Kidney tubule cell (primary cell): ENCODE results near the gene GDA.

Source experiments
- DNase-seq: peaks from one replicate; pipeline ENCODE4 v3.0.0-alpha.2; 2018; ENCODE audit warnings: low spot score

Gene GDA

DNA sequence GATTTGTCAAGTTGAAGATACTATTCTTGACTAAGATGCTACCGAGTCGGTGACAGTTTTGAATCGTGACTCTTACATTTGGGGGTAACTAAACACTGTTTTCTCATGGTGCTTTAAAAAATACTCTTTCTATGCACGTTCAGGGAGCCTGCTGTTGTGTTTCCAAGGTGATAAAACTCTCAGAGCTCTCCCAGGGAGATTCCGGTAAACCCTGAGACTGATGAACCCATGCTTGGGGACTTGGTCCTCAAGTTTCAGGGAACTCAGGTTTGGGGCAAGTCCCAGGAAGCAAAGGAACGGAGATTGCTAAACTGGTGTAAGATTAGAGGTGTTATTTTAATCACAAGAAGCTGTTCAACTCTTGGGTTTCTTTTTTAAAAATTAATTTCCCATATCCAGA lies 1.4 kb downstream of the GDA start:
- DNase-seq: peak; percentile 74

GRCh38 chr9:72151104-72151503 lies 1.9 kb downstream of the GDA start:
- peak; percentile 55 for DNase-seq

GRCh38 chr9:72154468-72155285 lies 5.4 kb downstream of the GDA start:
- DNase-seq: peak; percentile 89

- no peak for DNase-seq
These were observed 6.1 kb downstream of the GDA start for GRCh38 chr9:72155301-72155700.

DNA sequence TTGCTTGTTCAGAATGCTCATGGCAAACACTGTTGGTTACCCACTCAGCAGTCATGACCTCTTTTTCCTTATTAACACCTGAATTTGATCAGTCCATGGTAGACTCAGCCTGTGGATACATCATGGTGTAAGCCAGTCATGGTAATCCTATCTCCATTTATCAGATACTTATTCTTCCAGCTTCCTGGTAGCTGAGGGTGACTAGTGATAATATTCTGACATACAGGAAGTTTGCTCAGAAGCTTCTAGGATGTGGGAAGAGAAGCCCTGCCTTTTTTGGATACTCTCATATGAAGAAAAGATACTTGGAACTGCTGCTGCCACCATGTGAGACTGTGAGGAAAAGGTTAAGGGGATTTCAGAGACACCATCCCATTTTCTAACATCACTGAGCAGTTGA lies 7.3 kb downstream of the GDA start:
- peak; percentile 65 for DNase-seq

DNA sequence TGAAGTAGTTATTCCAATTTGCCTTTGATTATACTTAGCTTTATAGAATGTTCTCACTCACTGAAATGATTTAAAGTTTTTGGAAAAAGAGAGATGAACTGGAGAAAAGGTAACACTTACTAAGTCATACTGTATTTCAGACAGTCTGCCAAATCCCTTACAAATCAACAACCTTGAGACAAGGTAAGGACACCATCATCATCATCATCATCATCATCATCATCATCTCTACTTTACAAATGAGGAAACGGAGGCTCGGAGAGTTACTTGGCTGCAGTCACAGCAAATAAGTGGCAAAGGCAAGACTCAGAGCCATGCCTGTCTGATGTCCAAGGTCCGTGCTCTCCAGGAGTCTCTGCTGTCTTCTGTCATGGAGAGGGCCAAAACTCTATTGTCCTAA lies 9.4 kb downstream of the GDA start:
- DNase-seq: no peak

GRCh38 chr9:72160446-72161123 lies 11.3 kb downstream of the GDA start:
- no peak for DNase-seq

GRCh38 chr9:72165326-72165725 lies 16.1 kb downstream of the GDA start:
- no peak for DNase-seq

GRCh38 chr9:72165821-72166547 lies 16.7 kb downstream of the GDA start:
- DNase-seq: peak; percentile 56

GRCh38 chr9:72168075-72168474 lies 18.8 kb downstream of the GDA start:
- DNase-seq: no peak

- DNase-seq: no peak
These were observed 19.9 kb downstream of the GDA start for GRCh38 chr9:72169178-72169577.

- no peak for DNase-seq
These were observed 23.8 kb downstream of the GDA start for GRCh38 chr9:72173080-72173479.

- peak; percentile 18 for DNase-seq
These were observed 36.3 kb downstream of the GDA start for GRCh38 chr9:72185561-72185960.

DNA sequence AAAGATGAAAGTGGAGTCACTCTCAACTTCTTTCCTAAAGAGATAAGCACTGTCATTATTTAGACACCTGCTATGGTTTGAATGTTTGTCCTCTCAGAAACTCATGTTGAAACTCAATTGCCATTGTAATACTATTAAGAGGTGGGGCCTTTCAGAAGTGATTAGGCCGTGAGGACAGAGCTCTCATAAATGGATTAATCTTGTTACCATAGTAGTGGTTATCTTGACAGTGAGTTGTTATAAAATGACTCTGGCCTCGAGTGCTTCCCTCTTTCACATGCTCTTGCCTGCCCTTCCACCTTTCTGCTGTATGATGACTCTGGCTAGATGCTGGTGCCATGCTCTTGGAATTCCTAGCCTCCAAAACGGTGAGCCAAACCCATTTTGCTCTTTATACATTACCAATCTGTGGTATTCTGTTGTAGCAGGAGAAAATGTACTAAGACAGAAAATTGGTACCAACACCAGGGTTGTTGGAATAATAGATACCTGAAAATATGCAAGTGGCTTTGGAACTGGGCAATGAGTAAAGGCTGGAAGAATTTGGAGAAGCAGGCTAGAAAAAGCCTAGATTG lies 38.0 kb downstream of the GDA start:
- no peak for DNase-seq

DNA sequence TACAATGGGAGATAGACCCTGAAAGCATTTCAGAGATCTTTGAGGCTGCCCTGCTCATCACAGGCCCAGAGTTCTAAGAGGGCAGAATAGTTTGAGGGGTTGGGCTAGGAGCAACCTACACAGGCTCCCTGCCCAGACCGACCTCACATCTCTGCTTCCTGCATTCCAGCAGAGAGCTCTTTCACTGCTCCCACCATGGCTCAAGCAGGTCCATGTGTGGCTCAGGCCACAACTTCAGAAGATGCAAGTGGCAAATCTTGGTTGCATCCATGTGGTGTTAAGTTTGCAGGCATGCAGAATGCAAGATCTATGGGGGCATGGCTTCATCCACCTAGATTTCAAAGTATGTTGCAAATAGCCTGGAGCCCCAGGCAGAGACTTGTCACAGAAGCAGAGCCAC lies 39.0 kb downstream of the GDA start:
- DNase-seq: no peak

GRCh38 chr9:72193478-72193881 lies 44.2 kb downstream of the GDA start:
- DNase-seq: no peak

DNA sequence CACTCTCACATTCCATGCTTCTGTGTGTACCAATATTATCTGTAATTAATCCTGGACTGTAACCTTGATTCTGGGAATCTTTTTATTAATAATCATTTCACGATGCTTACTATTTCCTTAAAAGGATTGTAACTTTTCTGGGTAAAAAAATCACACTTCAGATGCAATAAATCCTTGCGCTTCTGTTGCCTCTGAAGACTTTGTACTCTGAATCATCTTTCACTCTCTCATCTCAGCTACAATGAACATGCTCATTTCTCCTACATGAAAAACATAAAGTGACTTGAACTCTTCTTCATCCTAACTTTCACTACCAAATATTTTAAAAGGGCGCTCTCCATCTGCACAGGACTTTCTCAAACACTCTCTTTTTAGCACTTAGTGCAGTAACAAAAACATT lies 50.0 kb downstream of the GDA start:
- DNase-seq: no peak

GRCh38 chr9:72200452-72200851 lies 51.2 kb downstream of the GDA start:
- no peak for DNase-seq

GRCh38 chr9:72202009-72202408 lies 52.8 kb downstream of the GDA start:
- no peak for DNase-seq

DNA sequence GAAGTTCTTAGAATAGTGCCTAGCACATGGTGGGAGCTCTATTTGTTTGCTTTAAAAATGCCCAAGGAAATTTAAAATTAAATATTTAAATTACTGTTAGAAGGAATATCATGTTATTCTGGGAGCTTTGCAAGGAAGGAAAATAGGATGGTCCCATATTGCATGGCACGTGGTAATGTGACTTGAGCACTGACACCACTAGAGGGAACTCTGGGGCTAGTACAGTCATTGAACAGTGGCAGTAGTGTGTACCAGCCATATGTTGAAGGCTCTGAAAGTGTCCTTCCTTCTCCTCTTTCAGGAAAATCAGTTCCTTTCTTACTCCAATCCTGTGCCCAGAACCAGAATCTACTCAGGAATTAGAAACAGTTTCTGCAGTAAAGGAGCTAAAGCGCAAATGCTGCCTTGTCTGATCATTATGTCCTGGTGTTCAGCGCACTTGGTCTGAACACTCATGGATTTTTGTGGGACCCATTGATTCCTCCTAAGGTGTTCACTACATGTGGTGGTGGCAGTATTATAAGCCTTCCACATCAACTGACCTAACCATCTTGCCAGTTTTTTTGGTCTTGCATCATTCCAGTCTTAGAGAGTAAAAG lies 54.1 kb downstream of the GDA start:
- peak; percentile 41 for DNase-seq

- DNase-seq: no peak
These were observed 54.8 kb downstream of the GDA start for GRCh38 chr9:72204062-72204461.

DNA sequence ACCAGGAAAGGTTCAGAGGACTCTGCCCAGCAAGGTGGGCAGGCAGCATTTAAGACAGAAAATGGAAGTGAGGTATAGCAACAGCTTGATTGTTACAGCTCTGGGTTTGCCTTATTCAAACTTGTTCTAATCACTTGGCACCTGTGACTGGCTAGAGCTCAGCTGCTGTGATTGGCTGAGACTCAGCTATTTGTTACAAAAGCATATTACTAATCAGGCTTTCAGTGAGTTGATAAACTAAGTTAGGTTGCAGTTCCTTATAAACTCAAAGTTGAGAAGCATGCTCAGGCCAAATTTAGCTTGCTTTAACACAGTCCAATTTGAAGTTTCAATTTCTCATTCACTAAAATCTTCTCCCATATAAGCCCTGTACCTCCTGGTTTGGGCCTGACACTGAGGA lies 56.3 kb downstream of the GDA start:
- no peak for DNase-seq
